Frontal cortex (tissue), 4 donors: Measurements from ENCODE around the gene TOP2B. TPM values are rescaled to one million over a fixed set of nuclear protein-coding genes. Genes with fewer than 3 reads are reported as not detected.
A peak's percentile ranks its signal among the peaks of the same experiment; 100 is the strongest.

ENCODE experiments used
- DNase-seq, 2 donors: peaks; one replicate each; pipeline ENCODE4 v3.0.0; 2012; ENCODE audit warnings: low spot score in 2 of 2
- FAIRE-seq: peaks from 2 replicates; lab custom pipeline; 2012; peaks lifted over from hg19 to GRCh38; lab: Jason Lieb, UNC
- total RNA-seq: library from RNA; depleted of rRNA; stranded (reverse); fragments of >200 nt; gene quantifications from one replicate; pipeline ENCODE4 v1.2.3, GENCODE V29; 2014
- donor health status: control.
- donor health status: control.
- donor health status: control.

TOP2B gene
- total RNA-seq, 1 donor from 2014 or later: 423 TPM

- FAIRE-seq (no peak), DNase-seq (no peak)
These were observed 10.0 kb upstream of the TOP2B start for GRCh38 chr3:25674670-25675069.

DNA sequence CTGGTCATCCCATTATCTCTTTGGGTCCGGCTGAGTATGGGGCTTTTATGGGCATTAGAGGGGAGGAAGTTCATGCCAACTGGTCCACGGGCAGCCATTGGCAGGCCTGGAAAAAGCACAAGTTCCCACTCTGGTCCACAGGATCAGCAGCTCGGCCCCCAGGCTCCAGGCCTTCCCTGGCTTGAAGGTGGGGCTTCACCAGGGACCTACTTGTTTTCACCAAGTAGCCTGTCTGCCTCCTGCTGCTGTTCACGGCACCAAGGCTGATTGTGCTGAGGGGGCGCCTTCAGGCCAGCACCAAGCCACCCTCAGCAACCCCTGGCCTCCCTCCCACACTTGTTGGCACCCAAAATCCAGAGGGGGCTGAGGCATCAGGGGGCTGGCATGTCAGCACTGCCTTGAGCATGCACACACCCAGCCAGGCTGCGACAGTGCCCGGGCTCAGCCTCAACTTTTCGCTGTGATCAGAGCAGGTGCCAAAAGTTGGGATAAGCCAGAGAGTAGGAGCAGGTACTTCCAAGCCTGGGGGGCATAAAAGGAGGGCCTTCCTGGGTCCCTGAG is 9.1 kb upstream of the TOP2B start:
- FAIRE-seq (no peak), DNase-seq (no peak)

GRCh38 chr3:25665315-25666280 is 891 bp upstream of the TOP2B start:
- FAIRE-seq (no peak), DNase-seq (peak in 1 of 2 donors; percentile 34)

DNA sequence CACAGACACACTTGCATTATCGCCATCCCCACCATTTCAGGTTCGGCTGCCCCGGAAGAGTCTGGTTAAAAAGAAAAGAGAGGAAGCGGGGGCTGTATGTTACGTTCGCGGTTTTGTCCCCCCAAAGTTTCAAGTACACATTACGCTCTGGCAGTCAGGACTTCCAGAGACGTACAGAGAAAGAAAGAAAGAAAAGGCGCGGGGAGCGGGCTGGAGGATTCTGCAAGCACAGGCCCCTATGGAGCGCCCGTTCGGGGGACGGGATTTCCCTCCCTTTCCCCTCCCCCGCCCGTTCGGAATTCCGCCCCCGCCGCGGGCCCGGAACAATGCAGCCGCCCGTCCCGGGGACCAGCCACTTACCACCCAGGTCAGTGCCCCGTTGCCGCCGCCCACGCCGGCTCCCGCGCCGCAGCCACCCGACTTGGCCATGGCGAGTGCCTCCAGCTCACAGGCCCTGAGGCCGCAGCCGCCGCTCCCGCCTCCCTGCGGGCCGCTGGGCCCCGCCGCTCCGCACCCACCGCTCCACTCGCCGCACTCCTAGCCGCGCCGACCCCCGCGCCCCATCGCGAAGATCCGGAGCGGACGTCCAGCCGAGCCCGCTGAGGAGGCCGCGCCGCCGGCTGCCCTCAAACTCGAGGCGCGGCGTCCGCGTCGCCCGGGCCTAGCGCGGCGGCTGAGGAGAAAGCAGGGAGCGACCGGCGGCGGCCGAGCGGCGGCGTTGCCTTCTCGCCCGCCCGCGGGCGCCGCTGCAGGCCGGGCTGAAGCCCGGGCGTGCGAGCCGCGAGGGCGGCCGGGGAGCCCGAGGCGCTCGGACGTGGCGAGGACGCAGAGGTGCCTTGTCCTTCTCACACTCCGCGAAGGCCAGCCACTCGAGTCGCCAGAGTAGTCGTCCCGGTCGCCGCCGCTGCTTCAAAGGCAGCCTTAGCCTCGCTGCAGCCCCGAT is 567 bp downstream of the TOP2B start:
- DNase-seq (peak; percentile 55 to 61), FAIRE-seq (no peak)

DNA sequence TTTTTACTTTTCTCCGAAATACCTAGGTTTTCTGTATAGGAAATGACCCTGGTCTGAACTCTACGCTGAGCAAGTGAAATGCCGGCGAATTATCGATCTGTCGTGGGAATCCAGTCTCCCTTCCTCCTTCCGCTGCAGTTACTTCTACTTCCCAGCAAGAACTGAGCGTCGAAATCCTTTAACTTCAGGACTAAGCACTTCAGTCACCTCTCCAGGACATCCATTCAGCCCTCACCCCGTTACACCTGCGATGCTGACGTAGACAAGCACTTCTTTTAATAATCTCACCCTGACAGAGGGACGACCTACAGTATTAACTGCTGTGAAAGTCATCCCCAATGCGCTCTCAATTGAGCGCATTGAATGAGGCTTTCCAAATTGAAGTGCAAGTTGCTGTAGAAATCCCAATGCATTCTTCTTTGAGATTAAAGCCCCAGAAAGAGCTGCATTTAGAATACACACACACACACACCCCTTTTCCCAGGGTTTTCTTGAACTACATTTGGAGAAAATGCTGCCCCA is 1.3 kb downstream of the TOP2B start:
- DNase-seq (no peak), FAIRE-seq (no peak)

GRCh38 chr3:25662736-25663320 is 1.9 kb downstream of the TOP2B start:
- FAIRE-seq: no peak
- DNase-seq: no peak

DNA sequence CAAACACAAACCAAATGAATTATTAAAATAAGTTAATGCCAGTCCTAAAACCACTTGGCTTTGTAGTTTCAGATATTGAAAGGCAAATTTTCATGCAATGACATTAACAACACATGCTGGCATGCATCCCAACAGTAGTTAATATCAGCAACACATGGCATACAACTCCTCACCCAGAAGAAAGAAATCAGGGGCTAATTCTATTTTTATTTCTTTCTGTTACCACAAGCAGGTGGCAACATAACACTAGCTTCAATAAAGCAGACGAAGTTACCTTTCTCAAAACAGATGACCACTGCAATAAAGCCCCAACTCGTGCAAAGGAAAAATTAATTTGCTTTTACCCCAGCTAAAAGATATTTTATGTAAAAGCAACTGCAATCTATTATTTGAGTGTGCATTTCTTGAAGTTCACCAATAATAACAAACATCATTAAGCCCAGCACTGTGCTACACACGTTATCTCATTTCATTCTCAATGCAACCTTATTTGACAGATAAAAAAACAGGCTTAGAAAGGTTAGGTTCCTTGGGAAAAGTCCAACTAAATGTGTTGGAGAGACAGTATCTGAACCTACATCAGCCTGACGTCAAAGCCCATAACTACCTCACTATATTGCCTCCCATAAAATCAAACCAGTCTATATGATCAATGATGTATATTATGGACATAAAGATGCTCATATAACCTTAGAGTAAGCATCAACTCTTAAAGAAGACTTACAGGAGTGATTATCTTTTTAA is 2.8 kb downstream of the TOP2B start:
- FAIRE-seq (no peak), DNase-seq (no peak)

DNA sequence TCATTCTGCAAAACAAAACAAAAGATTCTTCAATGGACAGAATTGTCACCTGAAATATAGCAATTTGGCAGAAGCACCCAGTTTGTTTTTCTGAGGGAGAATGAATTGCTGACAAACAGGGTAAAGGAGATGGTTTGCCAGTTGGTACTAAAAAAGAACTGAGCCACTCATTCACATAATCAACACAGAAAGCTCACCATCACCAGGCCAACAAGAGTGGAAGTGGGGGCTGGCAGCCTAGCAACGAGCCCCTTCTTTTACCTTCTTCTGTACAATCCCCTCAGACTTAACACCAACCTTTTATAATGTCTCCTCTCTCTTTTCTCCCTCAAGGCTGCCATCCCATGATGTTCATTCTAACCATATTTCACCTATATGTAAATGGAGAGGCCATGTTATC is 5.9 kb downstream of the TOP2B start:
- no peak for FAIRE-seq
- DNase-seq: no peak

GRCh38 chr3:25657293-25657692 is 7.4 kb downstream of the TOP2B start:
- FAIRE-seq (no peak), DNase-seq (no peak)

DNA sequence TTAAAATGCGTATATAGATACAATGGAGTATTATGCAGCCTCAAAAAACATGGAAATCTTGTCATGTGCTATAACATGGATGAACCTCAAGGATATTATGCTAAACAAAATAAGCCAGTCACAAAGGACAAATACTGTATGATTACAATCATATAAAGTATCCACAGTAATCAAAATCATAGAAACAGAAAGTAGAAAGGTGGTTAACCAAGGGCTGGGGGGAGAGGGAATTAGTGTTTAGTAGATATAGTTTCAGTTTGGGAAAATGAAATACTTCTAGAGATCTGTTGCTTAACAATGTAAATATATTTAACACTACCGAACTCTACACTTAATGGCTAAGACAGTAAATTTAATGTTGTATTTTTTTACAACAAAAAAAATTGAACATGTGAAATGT is 9.0 kb downstream of the TOP2B start:
- no peak for FAIRE-seq
- DNase-seq: no peak

- FAIRE-seq: no peak
- DNase-seq: no peak
These were observed 10.1 kb downstream of the TOP2B start for GRCh38 chr3:25654576-25654975.

- DNase-seq (no peak), FAIRE-seq (no peak)
These were observed 11.4 kb downstream of the TOP2B start for GRCh38 chr3:25653322-25653721.

GRCh38 chr3:25652921-25653320 is 11.8 kb downstream of the TOP2B start:
- DNase-seq (no peak), FAIRE-seq (no peak)

DNA sequence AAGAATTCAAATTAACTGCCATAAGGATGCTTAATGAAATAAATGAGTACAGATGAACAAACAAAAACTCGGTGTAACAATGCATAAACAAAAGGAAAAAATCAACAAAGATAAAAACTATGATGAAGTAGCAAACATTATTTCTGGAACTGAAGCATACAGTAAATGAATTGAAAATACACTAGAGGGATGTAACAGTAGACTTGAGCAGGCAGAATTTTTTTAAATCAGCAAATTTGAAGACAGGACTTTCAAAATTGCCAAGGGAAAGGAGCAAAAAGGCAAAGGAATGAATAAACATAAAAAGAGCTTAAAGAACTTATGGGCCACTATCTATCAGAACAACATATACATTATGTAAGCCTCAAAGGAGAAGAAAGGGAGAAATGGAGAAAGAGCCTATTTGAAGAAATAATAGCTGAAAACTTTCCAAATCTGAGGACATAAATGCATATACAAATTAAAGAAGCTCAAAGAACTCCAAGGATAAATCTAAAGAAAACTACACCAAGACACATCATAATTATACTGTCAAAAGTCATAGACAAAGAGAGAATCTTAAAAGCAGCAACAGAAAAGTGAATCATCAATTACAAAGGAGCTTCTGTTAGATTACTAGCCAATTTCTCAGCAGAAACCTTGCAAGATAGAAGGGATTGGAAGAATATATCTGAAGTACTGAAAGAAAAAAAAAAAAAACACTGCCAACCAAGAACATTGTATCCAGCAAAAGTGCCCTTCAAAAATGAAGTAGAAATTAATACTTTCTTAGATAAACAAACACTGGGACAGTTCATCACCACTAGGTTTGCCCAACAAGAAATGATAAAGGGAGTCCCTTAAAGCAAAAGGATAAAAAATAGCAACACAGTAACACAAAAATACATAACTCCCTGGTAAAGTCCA is 15.5 kb downstream of the TOP2B start:
- no peak for DNase-seq
- FAIRE-seq: no peak

DNA sequence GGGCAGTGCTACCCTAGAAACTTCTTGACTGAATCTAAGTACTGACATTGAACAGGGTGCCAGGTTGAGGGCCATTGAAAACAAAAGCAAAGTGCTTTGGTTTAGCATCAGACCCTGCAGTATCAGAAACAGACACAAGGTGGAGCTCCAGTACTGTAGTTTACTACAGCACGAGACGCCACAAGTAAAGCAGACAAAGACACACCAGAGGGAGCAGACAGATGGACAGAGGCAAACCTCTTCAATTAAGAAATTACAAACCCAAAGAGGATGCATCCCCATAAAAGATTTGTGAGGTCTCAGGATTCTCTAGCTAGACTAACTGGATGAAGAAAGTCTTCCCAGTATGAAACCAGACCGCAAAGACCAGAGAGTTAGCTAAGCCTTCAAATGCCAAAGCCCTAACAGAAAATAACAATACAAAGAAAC is 16.6 kb downstream of the TOP2B start:
- DNase-seq (peak in 1 of 2 donors; percentile 29), FAIRE-seq (no peak)

GRCh38 chr3:25635038-25635437 is 29.7 kb downstream of the TOP2B start:
- FAIRE-seq (no peak), DNase-seq (no peak)

DNA sequence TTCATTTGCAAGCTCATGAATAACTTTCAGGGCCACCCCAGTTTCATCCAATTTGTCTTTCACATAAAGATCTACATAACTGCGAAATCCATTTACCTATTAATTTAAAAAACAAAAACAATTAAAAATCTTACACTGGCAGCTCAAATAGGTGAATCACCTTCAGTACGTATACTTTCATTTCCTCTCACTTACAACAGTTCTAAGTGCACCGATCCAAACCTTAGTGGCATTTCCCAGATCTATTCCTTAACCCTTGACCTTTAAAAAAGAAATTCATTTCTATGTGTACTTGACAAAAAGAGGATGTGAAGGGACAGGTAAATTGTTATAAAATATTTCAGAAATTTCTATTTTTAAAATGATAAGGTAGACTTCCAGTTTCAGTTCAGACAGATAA is 30.8 kb downstream of the TOP2B start:
- FAIRE-seq (no peak), DNase-seq (no peak)

GRCh38 chr3:25631989-25632388 is 32.7 kb downstream of the TOP2B start:
- FAIRE-seq: no peak
- no peak for DNase-seq
